H1 (cell line): ENCODE data around the gene UBL4B. TPM values are rescaled to one million over a fixed set of nuclear protein-coding genes. Genes with fewer than 3 reads are reported as not detected.
A peak's percentile ranks its signal among the peaks of the same experiment; 100 is the strongest.

Experiments
- CTCF ChIA-PET: fragments of 300-600 bp; sonication (Branson Sonifier 250); formaldehyde crosslinking; loops from one replicate; lab custom pipeline; 2021; ENCODE audit not compliant: partially characterized antibody; lab: Charles Lee
- POLR2A ChIA-PET: fragments of 300-600 bp; sonication (Branson Sonifier 250); formaldehyde crosslinking; loops from one replicate; lab custom pipeline; 2021; ENCODE audit warnings: inconsistent platforms; ENCODE audit not compliant: partially characterized antibody; lab: Charles Lee
- DNase-seq, 2 experiments: peaks; one replicate each; pipeline versions ENCODE4 v3.0.0 to v3.0.0-alpha.2; 2010 to 2022; ENCODE audit warnings: low spot score in 2 of 2, low read depth in 1 of 2, mixed read lengths in 1 of 2
- FAIRE-seq: peaks from 2 replicates; lab custom pipeline; 2011; peaks lifted over from hg19 to GRCh38; lab: Jason Lieb, UNC
- H2AFZ ChIP-seq: 2 replicates; pipeline ENCODE4 v1.8.1; 2012; ENCODE audit warnings: low read length, inconsistent platforms
- H2AK5ac ChIP-seq: 2 replicates; pipeline ENCODE4 v1.6.1; 2013; ENCODE audit warnings: low read depth, low read length
- H2BK120ac ChIP-seq: replicated peaks from 2 replicates; pipeline ENCODE3; 2013; ENCODE audit warnings: low read depth, low read length, inconsistent platforms
- H2BK12ac ChIP-seq: 2 replicates; pipeline ENCODE4 v1.6.1; 2013; ENCODE audit warnings: low read depth, low read length
- H2BK15ac ChIP-seq: 2 replicates; pipeline ENCODE4 v1.6.1; 2013; ENCODE audit warnings: low read length
- H2BK20ac ChIP-seq: 2 replicates; pipeline ENCODE4 v1.6.1; 2013; ENCODE audit warnings: low read length
- H2BK5ac ChIP-seq: 2 replicates; pipeline ENCODE4 v1.6.1; 2013; ENCODE audit warnings: low read depth, low read length
- H3K14ac ChIP-seq: 2 replicates; pipeline ENCODE4 v1.6.1; 2013; ENCODE audit warnings: inconsistent platforms; ENCODE audit not compliant: insufficient read length
- H3K18ac ChIP-seq: 2 replicates; pipeline ENCODE4 v1.6.1; 2013; ENCODE audit warnings: low read length; ENCODE audit errors: extremely low read depth
- H3K23ac ChIP-seq: 2 replicates; pipeline ENCODE4 v1.6.1; 2013; ENCODE audit warnings: inconsistent platforms; ENCODE audit not compliant: insufficient read length
- H3K23me2 ChIP-seq: 2 replicates; pipeline ENCODE4 v1.6.1; 2013; ENCODE audit warnings: low read depth, low read length
- H3K27ac ChIP-seq: 2 replicates; pipeline ENCODE4 v1.6.1; 2011; ENCODE audit warnings: low read depth, low read length, inconsistent platforms
- H3K27me3 ChIP-seq, 4 experiments: replicated peaks in 1 of 4; 1 replicate in 1 of 4; 2 replicates in 3 of 4; pipeline versions ENCODE4 v1.6.1 to v1.8.1; 2011 to 2013; ENCODE audit warnings: low read length in 3 of 4, mild to moderate bottlenecking in 3 of 4, inconsistent platforms in 2 of 4, mixed read lengths in 2 of 4, moderate library complexity in 1 of 4; ENCODE audit not compliant: control insufficient read depth in 3 of 4, insufficient read depth in 3 of 4; ENCODE audit errors: extremely low read depth in 1 of 4
- H3K36me3 ChIP-seq, 4 experiments: 2 replicates each; pipeline versions ENCODE4 v1.6.1 to v1.8.1; 2011 to 2013; ENCODE audit warnings: mild to moderate bottlenecking in 4 of 4, low read length in 3 of 4, moderate library complexity in 2 of 4, control low read depth in 1 of 4, inconsistent platforms in 1 of 4; ENCODE audit not compliant: insufficient read depth in 4 of 4, control insufficient read depth in 2 of 4
- H3K4ac ChIP-seq: replicated peaks from 2 replicates; pipeline ENCODE3; 2013; ENCODE audit warnings: low read length, low read depth, mixed read lengths, inconsistent platforms; ENCODE audit not compliant: insufficient read length
- H3K4me1 ChIP-seq, 4 experiments: replicated peaks in 1 of 4; 1 replicate in 1 of 4; 2 replicates in 3 of 4; pipeline versions ENCODE4 v1.6.1 to v1.8.1; 2011 to 2013; ENCODE audit warnings: low read length in 3 of 4, inconsistent platforms in 2 of 4, mixed read lengths in 1 of 4; ENCODE audit not compliant: insufficient read depth in 4 of 4, control insufficient read depth in 3 of 4
- H3K4me2 ChIP-seq, 2 experiments: 2 replicates each; pipeline versions ENCODE4 v1.6.1 to v1.8.1; 2011 to 2013; ENCODE audit warnings: low read depth in 2 of 2, low read length in 2 of 2, control low read depth in 1 of 2, inconsistent platforms in 1 of 2, mild to moderate bottlenecking in 1 of 2; ENCODE audit not compliant: insufficient read depth in 1 of 2
- H3K4me3 ChIP-seq, 4 experiments: fragments of 200-600, 300-600 bp in 1 of 4; sonication (generic), shearing (Covaris generic), sonication (Bioruptor Twin) in 1 of 4; 2 replicates each; pipeline versions ENCODE4 v1.5.1 to v1.8.1; 2011 to 2016; ENCODE audit warnings: low read length in 4 of 4, low read depth in 3 of 4, control low read depth in 2 of 4, inconsistent platforms in 2 of 4, mild to moderate bottlenecking in 2 of 4, mixed read lengths in 1 of 4, moderate library complexity in 1 of 4; ENCODE audit not compliant: insufficient read depth in 2 of 4; ENCODE audit errors: extremely low read depth in 1 of 4
- H3K56ac ChIP-seq: replicated peaks from 2 replicates; pipeline ENCODE3; 2013; ENCODE audit warnings: low read depth, mild to moderate bottlenecking, mixed read lengths, low read length, inconsistent platforms; ENCODE audit not compliant: insufficient read length
- H3K79me1 ChIP-seq: 2 replicates; pipeline ENCODE4 v1.6.1; 2013; ENCODE audit warnings: low read depth, low read length, control low read depth
- H3K79me2 ChIP-seq, 2 experiments: 2 replicates each; pipeline versions ENCODE4 v1.6.1 to v1.8.1; 2012 to 2013; ENCODE audit warnings: low read length in 2 of 2, mild to moderate bottlenecking in 2 of 2, inconsistent platforms in 1 of 2; ENCODE audit not compliant: insufficient read depth in 2 of 2, control insufficient read depth in 1 of 2
- H3K9ac ChIP-seq, 4 experiments: replicated peaks in 1 of 4; 1 replicate in 1 of 4; 2 replicates in 3 of 4; pipeline versions ENCODE4 v1.6.1 to v1.8.1; 2011 to 2013; ENCODE audit warnings: low read depth in 3 of 4, low read length in 3 of 4, control low read depth in 2 of 4, mild to moderate bottlenecking in 2 of 4, moderate library complexity in 2 of 4, inconsistent platforms in 1 of 4; ENCODE audit errors: extremely low read depth in 1 of 4
- H3K9me3 ChIP-seq, 2 experiments: 2 replicates each; pipeline versions ENCODE4 v1.6.1 to v1.8.1; 2012 to 2013; ENCODE audit warnings: mild to moderate bottlenecking in 2 of 2, moderate library complexity in 2 of 2, control low read depth in 1 of 2, inconsistent platforms in 1 of 2, low read depth in 1 of 2, low read length in 1 of 2, mixed read lengths in 1 of 2; ENCODE audit not compliant: insufficient read depth in 2 of 2
- H4K20me1 ChIP-seq, 2 experiments: replicated peaks in 1 of 2; 2 replicates each; pipeline versions ENCODE3 to v1.8.1; 2011 to 2013; ENCODE audit warnings: inconsistent platforms in 2 of 2, low read length in 2 of 2, mild to moderate bottlenecking in 1 of 2; ENCODE audit not compliant: insufficient read depth in 2 of 2, control insufficient read depth in 1 of 2
- H4K5ac ChIP-seq: 2 replicates; pipeline ENCODE4 v1.6.1; 2013; ENCODE audit warnings: low read length, low read depth, mixed read lengths, inconsistent platforms; ENCODE audit not compliant: insufficient read length
- H4K8ac ChIP-seq: 2 replicates; pipeline ENCODE4 v1.8.0; 2013; ENCODE audit warnings: mild to moderate bottlenecking, moderate library complexity, low read length, inconsistent platforms; ENCODE audit not compliant: insufficient read depth; ENCODE audit errors: extremely low read depth
- H4K91ac ChIP-seq: replicated peaks from 2 replicates; pipeline ENCODE3; 2013; ENCODE audit warnings: low read length, mixed read lengths, inconsistent platforms; ENCODE audit not compliant: insufficient read length
- HDAC6 ChIP-seq: IDR thresholded peaks from one replicate; pipeline ENCODE4 v1.7.1; 2012; ENCODE audit warnings: low read depth, mild to moderate bottlenecking, inconsistent platforms, low read length, moderate library complexity
- KDM4A ChIP-seq: IDR thresholded peaks from one replicate; pipeline ENCODE4 v1.7.1; 2012; ENCODE audit warnings: low read depth, mild to moderate bottlenecking, moderate library complexity, low read length, inconsistent platforms; ENCODE audit not compliant: severe bottlenecking
- POLR2AphosphoS5 ChIP-seq: IDR thresholded peaks from 2 replicates; pipeline ENCODE4 v1.6.1; 2011; ENCODE audit warnings: low read depth, low read length
- RAD21 ChIP-seq, 2 experiments: IDR thresholded peaks in 1 of 2; conservative IDR thresholded peaks in 1 of 2; 2 replicates each; pipeline ENCODE4 v1.6.1; 2011; ENCODE audit warnings: low read depth in 2 of 2, low read length in 2 of 2, improper control_type of control experiment in 1 of 2, inconsistent platforms in 1 of 2, mild to moderate bottlenecking in 1 of 2, moderate library complexity in 1 of 2
- SIN3A ChIP-seq, 2 experiments: IDR thresholded peaks in 1 of 2; conservative IDR thresholded peaks in 1 of 2; 2 replicates each; pipeline ENCODE4 v1.6.1; 2011 to 2012; ENCODE audit warnings: low read length in 2 of 2, improper control_type of control experiment in 1 of 2, low read depth in 1 of 2, mild to moderate bottlenecking in 1 of 2
- SP4 ChIP-seq: IDR thresholded peaks from 2 replicates; pipeline ENCODE4 v1.6.1; 2012; ENCODE audit warnings: low read length, inconsistent platforms
- SUZ12 ChIP-seq: fragments of 200-600 bp; sonication (generic); IDR thresholded peaks from 2 replicates; pipeline ENCODE4 v1.6.1; 2012; ENCODE audit warnings: mild to moderate bottlenecking, inconsistent platforms, low read length, moderate library complexity, mixed read lengths
- WGBS, 2 experiments: shearing (Covaris generic) in 1 of 2; methylation state at CpG; one replicate each; pipeline versions ENCODE4 v1.1.6 to v1.1.7; 2013 to 2015; ENCODE audit warnings: low lambda C conversion rate in 2 of 2, mixed read lengths in 2 of 2, inconsistent platforms in 1 of 2, low coverage in 1 of 2, missing lambda C conversion rate in 1 of 2; ENCODE audit not compliant: insufficient replicate concordance in 2 of 2, insufficient coverage in 1 of 2, insufficient read length in 1 of 2; ENCODE audit errors: extremely low coverage in 1 of 2, missing lambda C conversion rate in 1 of 2; 5-methylcytosine and 5-hydroxymethylcytosine counted together
- polyA plus RNA-seq, 7 experiments: library from polyadenylated mRNA; depleted of rRNA in 3 of 7; stranded (reverse) in 5 of 7; unstranded in 2 of 7; fragments of >200 nt in 5 of 7; fragments of 200-250 nt in 2 of 7; gene quantifications; 1 replicate in 5 of 7; 2 replicates in 1 of 7; 4 replicates in 1 of 7; pipeline versions ENCODE4 v1.2.1 to v1.2.3, GENCODE V29; 2011 to 2013; ENCODE audit warnings: missing spikeins in 2 of 7, mixed read lengths in 2 of 7
- total RNA-seq: library from RNA; stranded (reverse); fragmentation: NEBNext Ultra II Directional; extraction: Animal tissue kit (Norgen Biotek cat#: 25700); gene quantifications from 2 replicates; pipeline ENCODE4 v1.2.1, GENCODE V29; 2021
- TF ChIP-seq, protein P1 (sequence below): IDR thresholded peaks from 2 replicates; pipeline ENCODE4 v1.6.1; 2012; ENCODE audit warnings: low read length, inconsistent platforms

The UBL4B gene
- total and polyA plus RNA-seq, 2 of the 8 experiments (the other 6 are each of a cell fraction or from before 2014, with no cell fraction given): 0.11 TPM; not detected in 1

DNA sequence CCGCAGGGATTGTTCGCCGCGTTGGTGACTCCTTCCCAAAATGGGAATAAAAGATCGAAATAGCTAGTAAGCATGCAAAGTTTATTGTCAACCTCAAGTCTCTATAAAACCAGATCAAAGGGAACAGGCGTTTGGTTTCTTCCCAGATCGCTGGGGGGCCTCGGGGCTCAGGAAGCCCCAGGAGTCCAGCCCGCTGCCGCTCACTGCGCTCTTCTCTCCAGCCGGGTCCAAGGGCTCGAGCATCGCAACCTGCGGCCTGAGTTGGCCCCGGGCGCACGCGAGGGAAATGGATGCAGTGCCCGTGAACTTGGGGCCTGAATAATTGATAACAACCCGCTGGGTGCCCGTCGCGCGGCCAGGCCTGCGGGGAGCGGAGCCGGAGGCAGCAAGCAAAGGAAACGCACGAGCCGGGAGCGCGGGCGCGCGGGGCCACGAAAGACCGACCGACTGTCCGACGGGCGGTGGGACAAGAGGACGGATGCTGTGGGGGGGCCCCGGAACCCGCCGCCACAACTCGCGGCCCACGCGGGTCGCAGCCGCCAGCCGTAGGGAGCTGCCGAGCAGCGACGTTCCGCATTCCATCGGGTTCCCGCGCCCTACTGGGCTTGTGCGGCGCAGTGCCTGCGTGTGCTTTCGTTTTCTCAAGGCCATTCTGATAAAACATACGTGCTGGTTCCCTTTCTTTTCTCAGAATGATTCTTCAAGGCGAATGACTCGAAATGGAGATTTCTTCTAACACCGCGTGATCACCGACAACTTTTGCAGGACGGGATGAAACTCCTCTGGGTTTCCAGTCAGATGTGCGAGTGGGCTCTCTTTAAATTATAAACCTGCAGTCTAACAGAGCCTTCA, 27.8 kb upstream of the UBL4B start:
- no peak overlapping the region for H3K14ac ChIP-seq
- WGBS, 2 experiments: 4% methylated on average over 70 of the region's 72 CpGs; no CpG with 5 or more reads in 1 of the 2 experiments
- H3K27me3 ChIP-seq: peaks cover 54 to 78% (median 65%) of the 10 kb centered on the region in 4 experiments
- H3K23me2 ChIP-seq: peaks cover 8% of the 10 kb centered on the region; the same call in 1 of the 2 replicates
- ChIA-PET CTCF (interaction anchor here (24.7 to 52.4 kb wide), 2 partner anchors 23 to 30 kb away, joined by 845 to 1450 read pairs; partner anchors contain the start of genes ALX3, STRIP1 and UBL4B), POLR2A (interaction anchor here (2.5 kb wide), 1 partner anchor 13 kb away, joined by 11 read pairs; the partner anchor contains the start of gene ALX3)
- H2BK120ac ChIP-seq: no peak overlapping the region
- no peak overlapping the region; the same call in 1 of the 2 replicates for H2BK15ac ChIP-seq
- no peak overlapping the region for H4K91ac ChIP-seq
- FAIRE-seq: no peak
- H3K27ac ChIP-seq: no peak overlapping the region
- no peak overlapping the region for H2BK5ac ChIP-seq
- no peaks in the 10 kb centered on the region for H3K9me3 ChIP-seq
- no peak overlapping the region for H3K23ac ChIP-seq
- no peaks in the 10 kb centered on the region for H3K79me1 ChIP-seq
- H3K4ac ChIP-seq: no peak overlapping the region
- peak overlapping the region; percentile 81 to 87 for H3K4me2 ChIP-seq
- no peak overlapping the region for H3K18ac ChIP-seq
- H2BK12ac ChIP-seq: no peak overlapping the region
- peak overlapping the region; percentile 21 to 55 (median 34) for H3K4me3 ChIP-seq
- no peak overlapping the region for H2AK5ac ChIP-seq
- DNase-seq: peak in 1 of 2 experiments; percentile 64
- H4K20me1 ChIP-seq: peaks cover 2 to 7% of the 10 kb centered on the region in 2 experiments
- H3K36me3 ChIP-seq: peaks cover 0 to 7% (median 0%) of the 10 kb centered on the region in 4 experiments; a peak in 1 of 8 replicates
- H2AFZ ChIP-seq: no peak overlapping the region
- peaks cover 0 to 16% (median 9%) of the 10 kb centered on the region in 4 experiments; a peak in 6 of 7 replicates for H3K4me1 ChIP-seq
- H4K5ac ChIP-seq: no peak overlapping the region
- H2BK20ac ChIP-seq: no peak overlapping the region
- H3K9ac ChIP-seq: no peak overlapping the region; a peak in 1 of 7 replicates
- H3K79me2 ChIP-seq: no peaks in the 10 kb centered on the region
- H3K56ac ChIP-seq: no peak overlapping the region
- H4K8ac ChIP-seq: peak overlapping the region; percentile 82; the same call in 1 of the 2 replicates
- TF ChIP-seq POLR2AphosphoS5 (no peak), RAD21 (IDR thresholded peaks at IDR 0.05 in 1 of 2, conservative IDR thresholded peaks at IDR 0.05 in 1 of 2; ENCODE audit: low read depth in 2 of 2, low read length in 2 of 2) (no peak), SP4 (no peak), HDAC6 (no peak), KDM4A (peak; percentile 67), SIN3A (conservative IDR thresholded peaks at IDR 0.05 in 1 of 2, IDR thresholded peaks at IDR 0.05 in 1 of 2; ENCODE audit: low read depth in 1 of 2, low read length in 2 of 2) (no peak), SUZ12 (peak; percentile 96)
- TF ChIP-seq, protein P1, sequence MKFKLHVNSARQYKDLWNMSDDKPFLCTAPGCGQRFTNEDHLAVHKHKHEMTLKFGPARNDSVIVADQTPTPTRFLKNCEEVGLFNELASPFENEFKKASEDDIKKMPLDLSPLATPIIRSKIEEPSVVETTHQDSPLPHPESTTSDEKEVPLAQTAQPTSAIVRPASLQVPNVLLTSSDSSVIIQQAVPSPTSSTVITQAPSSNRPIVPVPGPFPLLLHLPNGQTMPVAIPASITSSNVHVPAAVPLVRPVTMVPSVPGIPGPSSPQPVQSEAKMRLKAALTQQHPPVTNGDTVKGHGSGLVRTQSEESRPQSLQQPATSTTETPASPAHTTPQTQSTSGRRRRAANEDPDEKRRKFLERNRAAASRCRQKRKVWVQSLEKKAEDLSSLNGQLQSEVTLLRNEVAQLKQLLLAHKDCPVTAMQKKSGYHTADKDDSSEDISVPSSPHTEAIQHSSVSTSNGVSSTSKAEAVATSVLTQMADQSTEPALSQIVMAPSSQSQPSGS: no peak
